ENCODE measurements around the gene SPINK7.
"Not testable (repeated sequence)": the region's sequence is repeated elsewhere in the genome, so short reads cannot be mapped to it uniquely, and the experiment has no call there.

The SPINK7 gene

DNA sequence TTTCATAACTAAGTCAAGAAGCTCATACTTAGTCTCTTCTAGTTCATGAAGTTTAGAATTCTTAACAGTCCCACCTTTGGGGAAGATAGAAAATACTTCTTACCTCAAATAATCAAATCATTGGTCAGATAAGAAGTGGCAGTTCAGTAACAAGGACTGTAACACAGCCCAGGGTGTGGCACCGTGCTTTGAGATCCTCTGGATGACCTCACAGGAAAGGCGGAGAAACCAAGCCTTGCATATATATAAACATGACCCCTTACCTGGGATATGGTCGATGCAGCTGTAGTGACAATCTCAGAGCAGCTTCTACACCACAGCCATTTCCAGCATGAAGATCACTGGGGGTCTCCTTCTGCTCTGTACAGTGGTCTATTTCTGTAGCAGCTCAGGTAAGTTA, at the start of gene SPINK7:
TSS of gene SPINK7 (plus strand) at position 271 of the 400 bp plus-strand sequence. CDS start at position 332, 61 bp downstream.
- Histone ChIP-seq H3K9me3 (ENCODE audit: control insufficient read depth in 2 of 2, low read length in 2 of 2) (no peaks in the 10 kb centered on the region), H3K27me3 (ENCODE audit: control insufficient read depth in 1 of 2, insufficient read depth in 2 of 2, low read length in 2 of 2) (no peaks in the 10 kb centered on the region), H3K9ac (ENCODE audit: low read length in 2 of 2) (no peak within 1 kb of the TSS), H3K4me3 (ENCODE audit: low read length in 2 of 2) (no peak within 1 kb of the TSS), H3K4me1 (ENCODE audit: control insufficient read depth, insufficient read depth, low read length) (no peaks in the 10 kb centered on the region), H3K27ac (ENCODE audit: low read length) (no peak within 1 kb of the TSS), H3K36me3 (ENCODE audit: control insufficient read depth in 2 of 2, insufficient read depth in 2 of 2, low read length in 2 of 2) (no peaks in the 10 kb centered on the region)

DNA sequence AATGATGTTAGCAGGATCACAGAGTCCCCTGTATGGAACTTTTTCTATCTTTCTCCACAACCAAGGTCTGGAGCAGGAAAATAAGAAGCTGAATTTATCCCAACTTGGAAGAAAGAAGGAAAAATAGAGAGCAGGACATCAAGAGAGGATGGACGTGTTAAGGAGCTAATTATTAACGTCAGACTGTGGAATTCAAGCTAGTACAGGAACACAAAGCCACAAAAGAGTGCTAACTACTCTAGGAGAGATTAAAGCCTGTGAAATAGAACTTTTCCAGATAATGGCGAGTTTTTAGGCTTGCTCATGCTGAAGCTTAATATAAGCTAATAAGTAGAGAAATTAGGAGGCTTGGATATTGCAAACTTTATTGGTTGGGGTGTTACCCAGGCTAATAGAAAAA, 44.3 kb upstream of the SPINK7 start:
- Histone ChIP-seq H3K27me3 (ENCODE audit: control insufficient read depth in 1 of 2, insufficient read depth in 2 of 2, low read length in 2 of 2) (no peaks in the 10 kb centered on the region), H3K27ac (ENCODE audit: low read length) (no peak overlapping the region), H3K36me3 (ENCODE audit: control insufficient read depth in 2 of 2, insufficient read depth in 2 of 2, low read length in 2 of 2) (no peaks in the 10 kb centered on the region), H3K9me3 (ENCODE audit: control insufficient read depth in 2 of 2, low read length in 2 of 2) (no peaks in the 10 kb centered on the region), H3K4me1 (ENCODE audit: control insufficient read depth, insufficient read depth, low read length) (no peaks in the 10 kb centered on the region), H3K4me3 (ENCODE audit: low read length in 2 of 2) (no peak overlapping the region), H3K9ac (ENCODE audit: low read length in 2 of 2) (no peak overlapping the region)

DNA sequence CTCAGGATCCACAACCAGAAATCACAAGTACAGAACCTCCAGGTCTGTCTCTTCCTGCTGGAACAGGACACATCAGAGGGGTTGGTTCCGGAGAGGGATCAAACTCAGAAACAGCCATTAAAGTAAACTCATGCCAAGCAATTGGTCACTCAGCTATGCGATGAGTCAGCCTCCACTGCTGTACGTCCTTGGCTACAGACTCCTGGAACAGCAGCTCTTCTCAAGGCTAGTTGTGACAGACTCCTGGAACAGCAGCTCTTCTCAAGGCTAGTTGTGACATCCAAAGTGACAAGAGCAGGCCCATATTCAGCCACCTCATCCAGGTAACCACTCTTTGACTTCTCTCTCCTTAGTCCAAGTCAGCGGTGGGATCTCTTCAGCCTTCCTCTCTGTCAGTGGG, 43.7 kb upstream of the SPINK7 start, which contains the start of gene SPINK13:
TSS of gene SPINK13 (plus strand) at position 229 of the 400 bp plus-strand sequence. CDS start 1,279 bp downstream, outside the sequence.
- no peaks in the 10 kb centered on the region for H3K36me3 ChIP-seq (ENCODE audit: control insufficient read depth in 2 of 2, insufficient read depth in 2 of 2, low read length in 2 of 2)
- no peaks in the 10 kb centered on the region for H3K27me3 ChIP-seq (ENCODE audit: control insufficient read depth in 1 of 2, insufficient read depth in 2 of 2, low read length in 2 of 2)
- no peak within 1 kb of the TSS for H3K4me3 ChIP-seq (ENCODE audit: low read length in 2 of 2)
- H3K27ac ChIP-seq (ENCODE audit: low read length) = no peak within 1 kb of the TSS
- no peaks in the 10 kb centered on the region for H3K4me1 ChIP-seq (ENCODE audit: control insufficient read depth, insufficient read depth, low read length)
- H3K9ac ChIP-seq (ENCODE audit: low read length in 2 of 2) = no peak within 1 kb of the TSS
- H3K9me3 ChIP-seq (ENCODE audit: control insufficient read depth in 2 of 2, low read length in 2 of 2) = no peaks in the 10 kb centered on the region

DNA sequence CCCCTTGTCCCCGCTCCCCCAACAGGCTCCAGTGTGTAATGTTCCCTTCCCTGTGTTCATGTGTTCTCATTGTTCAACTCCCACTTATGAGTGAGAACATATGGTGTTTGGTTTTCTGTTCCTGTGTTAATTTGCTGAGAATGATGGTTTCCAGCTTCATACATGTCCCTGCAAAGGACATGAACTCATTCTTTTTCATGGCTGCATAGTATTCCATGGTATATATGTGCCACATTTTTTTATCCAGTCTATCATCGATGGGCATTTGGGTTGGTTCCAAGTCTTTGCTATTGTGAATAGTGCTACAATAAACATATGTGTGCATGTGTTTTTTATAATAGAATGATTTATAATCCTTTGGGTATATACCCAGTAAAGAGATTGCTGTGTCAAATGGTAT, 37.1 kb upstream of the SPINK7 start:
- not testable (repeated sequence) for H3K4me1 ChIP-seq (ENCODE audit: control insufficient read depth, insufficient read depth, low read length); H3K27me3 ChIP-seq (ENCODE audit: control insufficient read depth in 1 of 2, insufficient read depth in 2 of 2, low read length in 2 of 2); H3K36me3 ChIP-seq (ENCODE audit: control insufficient read depth in 2 of 2, insufficient read depth in 2 of 2, low read length in 2 of 2); H3K9me3 ChIP-seq (ENCODE audit: control insufficient read depth in 2 of 2, low read length in 2 of 2); H3K27ac ChIP-seq (ENCODE audit: low read length); H3K4me3 ChIP-seq (ENCODE audit: low read length in 2 of 2); H3K9ac ChIP-seq (ENCODE audit: low read length in 2 of 2)

DNA sequence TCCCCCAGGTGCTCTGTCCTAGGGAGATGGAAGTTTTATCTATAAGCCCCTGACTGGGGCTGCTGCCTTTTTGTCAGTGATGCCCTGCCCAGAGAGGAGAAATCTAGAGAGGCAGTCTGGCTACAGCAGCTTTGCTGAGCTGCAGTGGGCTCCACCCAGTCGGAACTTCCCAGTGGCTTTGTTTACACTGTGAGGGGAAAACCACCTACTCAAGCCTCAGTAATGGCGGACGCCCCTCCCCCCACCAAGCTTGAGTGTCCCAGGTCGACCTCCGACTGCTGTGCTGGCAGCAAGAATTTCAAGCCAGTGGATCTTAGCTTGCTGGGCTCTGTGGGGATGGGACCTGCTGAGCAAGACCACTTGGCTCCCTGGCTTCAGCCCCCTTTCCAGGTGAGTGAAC, 31.3 kb upstream of the SPINK7 start:
- not testable (repeated sequence) for H3K4me1 ChIP-seq (ENCODE audit: control insufficient read depth, insufficient read depth, low read length); H3K36me3 ChIP-seq (ENCODE audit: control insufficient read depth in 2 of 2, insufficient read depth in 2 of 2, low read length in 2 of 2); H3K27me3 ChIP-seq (ENCODE audit: control insufficient read depth in 1 of 2, insufficient read depth in 2 of 2, low read length in 2 of 2); H3K9ac ChIP-seq (ENCODE audit: low read length in 2 of 2); H3K4me3 ChIP-seq (ENCODE audit: low read length in 2 of 2); H3K9me3 ChIP-seq (ENCODE audit: control insufficient read depth in 2 of 2, low read length in 2 of 2); H3K27ac ChIP-seq (ENCODE audit: low read length)

DNA sequence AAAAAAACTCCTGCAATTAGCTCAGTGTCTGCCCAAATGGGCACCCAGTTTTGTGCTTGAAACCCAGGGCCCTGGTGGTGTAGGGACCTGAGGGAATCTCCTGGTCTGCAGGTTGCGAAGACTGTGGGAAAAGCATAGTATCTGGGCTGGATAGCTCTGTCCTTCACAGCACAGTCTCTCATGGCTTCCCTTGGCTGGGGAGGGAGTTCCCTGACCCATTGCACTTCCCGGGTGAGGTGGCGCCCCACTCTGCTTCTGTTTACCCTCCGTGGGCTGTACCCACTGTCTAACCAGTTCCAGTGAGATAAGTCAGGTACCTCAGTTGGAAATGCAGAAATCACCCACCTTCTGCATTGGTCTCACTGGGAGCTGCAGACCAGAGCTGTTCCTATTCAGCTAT, 30.9 kb upstream of the SPINK7 start:
- not testable (repeated sequence) for H3K27me3 ChIP-seq (ENCODE audit: control insufficient read depth in 1 of 2, insufficient read depth in 2 of 2, low read length in 2 of 2); H3K4me3 ChIP-seq (ENCODE audit: low read length in 2 of 2); H3K4me1 ChIP-seq (ENCODE audit: control insufficient read depth, insufficient read depth, low read length); H3K9me3 ChIP-seq (ENCODE audit: control insufficient read depth in 2 of 2, low read length in 2 of 2); H3K36me3 ChIP-seq (ENCODE audit: control insufficient read depth in 2 of 2, insufficient read depth in 2 of 2, low read length in 2 of 2); H3K27ac ChIP-seq (ENCODE audit: low read length); H3K9ac ChIP-seq (ENCODE audit: low read length in 2 of 2)

DNA sequence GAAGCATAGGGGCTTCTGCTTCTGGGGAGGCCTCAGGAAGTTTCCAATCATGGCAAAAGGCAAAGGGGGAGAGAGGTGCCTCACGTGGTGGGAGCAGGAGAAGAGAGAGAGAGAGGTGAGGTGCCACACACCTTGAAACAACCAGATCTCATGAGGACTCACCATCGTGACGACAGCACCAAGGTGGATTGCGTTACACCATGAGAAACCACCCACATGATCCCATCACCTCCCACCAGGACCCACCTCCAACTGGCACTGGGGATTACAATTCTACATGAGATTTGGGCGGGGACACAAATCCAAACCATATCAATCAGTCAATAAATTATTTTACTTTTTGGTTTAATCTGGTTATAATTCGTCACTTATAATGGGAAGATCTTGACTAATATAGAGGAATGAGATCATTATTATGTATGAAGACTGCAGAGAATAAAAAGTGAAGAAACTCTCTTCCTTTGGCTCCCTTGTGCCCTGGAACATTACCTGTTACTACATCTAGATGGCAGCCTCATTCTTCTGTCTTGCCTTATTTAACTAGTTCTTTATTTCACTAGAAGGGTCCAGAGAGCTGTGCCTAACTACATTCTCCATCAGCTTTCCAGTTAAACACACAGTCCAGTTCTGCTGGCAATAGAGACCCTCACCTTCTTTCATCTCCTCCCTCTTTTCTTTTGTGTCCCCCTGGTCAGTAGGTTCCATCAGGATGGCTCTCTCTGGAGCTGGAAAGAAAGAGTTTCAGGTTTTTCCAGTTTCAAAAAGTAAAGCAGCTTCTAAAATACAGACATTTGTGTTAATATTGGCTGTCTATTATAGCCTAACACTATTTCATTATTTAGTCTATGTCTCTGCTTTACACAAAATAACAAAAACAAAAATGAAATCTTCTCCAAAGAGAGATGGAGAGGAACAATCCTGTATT, 21.7 kb upstream of the SPINK7 start:
- Histone ChIP-seq H3K27ac (ENCODE audit: low read length) (no peak overlapping the region), H3K9ac (ENCODE audit: low read length in 2 of 2) (no peak overlapping the region), H3K36me3 (ENCODE audit: control insufficient read depth in 2 of 2, insufficient read depth in 2 of 2, low read length in 2 of 2) (no peaks in the 10 kb centered on the region), H3K9me3 (ENCODE audit: control insufficient read depth in 2 of 2, low read length in 2 of 2) (peaks cover 0 to 2% of the 10 kb centered on the region in 2 donors), H3K4me1 (ENCODE audit: control insufficient read depth, insufficient read depth, low read length) (no peaks in the 10 kb centered on the region), H3K4me3 (ENCODE audit: low read length in 2 of 2) (no peak overlapping the region), H3K27me3 (ENCODE audit: control insufficient read depth in 1 of 2, insufficient read depth in 2 of 2, low read length in 2 of 2) (no peaks in the 10 kb centered on the region)

DNA sequence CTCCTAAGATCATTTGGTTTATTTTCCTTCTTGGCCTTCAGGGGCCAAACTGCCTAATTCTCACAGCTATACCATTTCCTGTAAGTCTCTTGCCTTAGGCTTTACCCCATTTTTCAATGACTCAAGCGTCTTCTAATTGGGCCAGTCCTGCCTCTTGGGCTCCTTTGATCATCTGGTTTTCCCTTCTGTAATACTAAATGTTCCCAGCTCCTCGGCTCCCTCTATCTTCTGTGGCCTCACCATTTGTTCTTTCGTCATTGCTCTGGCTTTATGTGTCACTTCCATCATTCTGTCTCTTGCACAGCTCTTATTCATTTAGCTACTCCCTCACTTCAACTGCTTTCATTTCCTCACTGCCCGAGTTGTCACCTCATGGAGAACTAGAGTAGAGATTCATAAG, 14.5 kb upstream of the SPINK7 start:
- no peaks in the 10 kb centered on the region for H3K4me1 ChIP-seq (ENCODE audit: control insufficient read depth, insufficient read depth, low read length)
- H3K9me3 ChIP-seq (ENCODE audit: control insufficient read depth in 2 of 2, low read length in 2 of 2) = no peaks in the 10 kb centered on the region
- no peak overlapping the region for H3K4me3 ChIP-seq (ENCODE audit: low read length in 2 of 2)
- no peak overlapping the region for H3K9ac ChIP-seq (ENCODE audit: low read length in 2 of 2)
- no peak overlapping the region for H3K27ac ChIP-seq (ENCODE audit: low read length)
- no peaks in the 10 kb centered on the region for H3K27me3 ChIP-seq (ENCODE audit: control insufficient read depth in 1 of 2, insufficient read depth in 2 of 2, low read length in 2 of 2)
- H3K36me3 ChIP-seq (ENCODE audit: control insufficient read depth in 2 of 2, insufficient read depth in 2 of 2, low read length in 2 of 2) = no peaks in the 10 kb centered on the region

DNA sequence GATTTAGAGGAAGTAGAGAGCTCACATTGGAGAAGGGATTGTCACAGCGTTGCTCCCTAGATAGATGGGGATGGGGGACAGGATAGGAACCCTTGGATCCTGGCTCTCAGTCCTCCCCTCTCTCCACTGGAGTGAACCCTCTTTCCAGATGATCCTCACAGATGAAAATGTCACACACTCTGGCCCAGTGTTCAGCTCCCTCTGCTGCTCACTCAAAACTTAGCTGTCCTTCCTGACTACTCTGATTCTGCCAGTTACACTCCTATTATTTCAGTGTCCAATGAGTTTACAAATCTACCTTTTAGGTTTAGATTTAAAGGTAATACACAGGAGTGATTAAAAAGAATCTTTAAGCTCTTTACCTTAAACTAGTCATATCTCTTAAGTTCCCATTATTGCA, 5.8 kb upstream of the SPINK7 start:
- H3K4me1 ChIP-seq (ENCODE audit: control insufficient read depth, insufficient read depth, low read length) = no peaks in the 10 kb centered on the region
- no peak overlapping the region for H3K4me3 ChIP-seq (ENCODE audit: low read length in 2 of 2)
- H3K27ac ChIP-seq (ENCODE audit: low read length) = no peak overlapping the region
- no peaks in the 10 kb centered on the region for H3K27me3 ChIP-seq (ENCODE audit: control insufficient read depth in 1 of 2, insufficient read depth in 2 of 2, low read length in 2 of 2)
- H3K36me3 ChIP-seq (ENCODE audit: control insufficient read depth in 2 of 2, insufficient read depth in 2 of 2, low read length in 2 of 2) = no peaks in the 10 kb centered on the region
- no peak overlapping the region for H3K9ac ChIP-seq (ENCODE audit: low read length in 2 of 2)
- no peaks in the 10 kb centered on the region for H3K9me3 ChIP-seq (ENCODE audit: control insufficient read depth in 2 of 2, low read length in 2 of 2)

DNA sequence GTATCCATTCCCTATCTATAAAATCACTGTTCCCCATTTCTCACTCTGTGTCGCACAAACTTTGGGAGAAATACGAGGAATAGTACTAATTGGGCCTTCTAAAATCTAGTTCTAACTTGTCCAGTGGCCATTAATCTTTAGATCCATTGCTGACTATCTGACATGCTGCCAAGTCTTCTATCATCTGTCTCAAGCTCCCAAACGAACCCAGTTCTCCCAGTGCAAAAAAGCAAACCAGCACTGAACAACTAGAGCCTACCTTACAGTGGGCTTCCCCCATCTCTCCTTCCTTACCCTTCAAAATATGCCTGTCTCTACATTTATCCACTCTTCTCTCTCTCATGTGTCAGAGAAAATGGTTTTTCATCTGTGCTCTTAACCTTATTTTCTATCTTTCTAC, 3.2 kb upstream of the SPINK7 start:
- no peak overlapping the region for H3K9ac ChIP-seq (ENCODE audit: low read length in 2 of 2)
- no peaks in the 10 kb centered on the region for H3K27me3 ChIP-seq (ENCODE audit: control insufficient read depth in 1 of 2, insufficient read depth in 2 of 2, low read length in 2 of 2)
- no peaks in the 10 kb centered on the region for H3K9me3 ChIP-seq (ENCODE audit: control insufficient read depth in 2 of 2, low read length in 2 of 2)
- H3K36me3 ChIP-seq (ENCODE audit: control insufficient read depth in 2 of 2, insufficient read depth in 2 of 2, low read length in 2 of 2) = no peaks in the 10 kb centered on the region
- no peak overlapping the region for H3K27ac ChIP-seq (ENCODE audit: low read length)
- H3K4me3 ChIP-seq (ENCODE audit: low read length in 2 of 2) = no peak overlapping the region
- H3K4me1 ChIP-seq (ENCODE audit: control insufficient read depth, insufficient read depth, low read length) = no peaks in the 10 kb centered on the region

DNA sequence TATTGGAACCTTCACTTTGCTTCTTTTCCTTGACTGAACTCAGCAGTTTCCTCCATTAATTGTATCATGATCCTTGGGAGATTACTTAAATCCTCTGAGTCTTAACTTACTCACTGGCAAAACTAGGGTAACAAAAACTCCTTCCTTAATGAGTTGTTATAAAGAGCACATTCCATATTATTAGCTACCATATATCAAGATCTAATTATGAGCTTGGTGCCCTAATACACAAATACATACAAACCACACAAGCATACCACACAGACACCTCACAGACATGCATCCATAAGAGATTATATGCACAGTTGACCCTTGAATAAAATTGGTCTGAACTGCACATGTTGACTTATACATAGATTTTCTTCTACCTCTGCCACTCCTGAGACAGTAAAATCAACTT, 2.5 kb upstream of the SPINK7 start:
- H3K36me3 ChIP-seq (ENCODE audit: control insufficient read depth in 2 of 2, insufficient read depth in 2 of 2, low read length in 2 of 2) = no peaks in the 10 kb centered on the region
- H3K27ac ChIP-seq (ENCODE audit: low read length) = no peak overlapping the region
- no peaks in the 10 kb centered on the region for H3K27me3 ChIP-seq (ENCODE audit: control insufficient read depth in 1 of 2, insufficient read depth in 2 of 2, low read length in 2 of 2)
- H3K4me3 ChIP-seq (ENCODE audit: low read length in 2 of 2) = no peak overlapping the region
- no peaks in the 10 kb centered on the region for H3K4me1 ChIP-seq (ENCODE audit: control insufficient read depth, insufficient read depth, low read length)
- H3K9ac ChIP-seq (ENCODE audit: low read length in 2 of 2) = no peak overlapping the region
- no peaks in the 10 kb centered on the region for H3K9me3 ChIP-seq (ENCODE audit: control insufficient read depth in 2 of 2, low read length in 2 of 2)
